WERI-Rb-1 (cell line): ENCODE measurements around the gene PDE6G.

ENCODE experiments used
- DNase-seq: peaks from one replicate; pipeline ENCODE4 v3.0.0-alpha.2; 2020
- H3K27ac ChIP-seq: fragments of 250-450 bp; sonication (Bioruptor Pico); 2 replicates; pipeline ENCODE4 v1.5.1; 2020; ENCODE audit warnings: mild to moderate bottlenecking, moderate library complexity
- H3K27me3 ChIP-seq: fragments of 250-450 bp; sonication (Bioruptor Pico); 2 replicates; pipeline ENCODE4 v1.5.1; 2021; ENCODE audit warnings: mild to moderate bottlenecking, low read depth, moderate library complexity; ENCODE audit not compliant: insufficient read depth, severe bottlenecking
- H3K36me3 ChIP-seq: fragments of 250-450 bp; sonication (Bioruptor Pico); 2 replicates; pipeline ENCODE4 v1.5.1; 2020; ENCODE audit warnings: mild to moderate bottlenecking, moderate library complexity
- H3K4me3 ChIP-seq: 2 replicates; pipeline ENCODE4 v1.5.1; 2011; ENCODE audit warnings: low read depth, mild to moderate bottlenecking, control low read depth, low read length
- H3K9me3 ChIP-seq: fragments of 250-450 bp; sonication (Bioruptor Pico); 2 replicates; pipeline ENCODE4 v1.5.1; 2021; ENCODE audit warnings: mild to moderate bottlenecking, moderate library complexity; ENCODE audit not compliant: severe bottlenecking
- CTCF ChIP-seq: IDR thresholded peaks from 2 replicates; pipeline ENCODE4 v1.5.1; 2011; ENCODE audit warnings: low read depth, mild to moderate bottlenecking, control low read depth, inconsistent platforms, low read length

PDE6G gene

GRCh38 chr17:81662002-81662401 lies 5.7 kb upstream of the PDE6G start:
- H3K27me3 ChIP-seq: no peaks in the 10 kb centered on the region
- H3K4me3 ChIP-seq: no peak overlapping the region
- peaks cover 19% of the 10 kb centered on the region for H3K36me3 ChIP-seq
- peak overlapping the region; percentile 35; the same call in 1 of the 2 replicates for H3K27ac ChIP-seq
- no peaks in the 10 kb centered on the region for H3K9me3 ChIP-seq
- TF ChIP-seq CTCF: no peak
- DNase-seq: no peak

- no peak for DNase-seq
- no peaks in the 10 kb centered on the region for H3K9me3 ChIP-seq
- H3K4me3 ChIP-seq: no peak overlapping the region
- H3K36me3 ChIP-seq: peaks cover 13% of the 10 kb centered on the region
- no peak for TF ChIP-seq CTCF
- H3K27me3 ChIP-seq: no peaks in the 10 kb centered on the region
- no peak overlapping the region for H3K27ac ChIP-seq
These were observed 4.1 kb upstream of the PDE6G start for GRCh38 chr17:81660441-81660840.

GRCh38 chr17:81659038-81659437 lies 2.7 kb upstream of the PDE6G start:
- Histone ChIP-seq H3K4me3 (no peak overlapping the region), H3K36me3 (no peaks in the 10 kb centered on the region; the same call in 1 of the 2 replicates), H3K27me3 (no peaks in the 10 kb centered on the region), H3K27ac (no peak overlapping the region), H3K9me3 (no peaks in the 10 kb centered on the region)
- no peak for DNase-seq
- TF ChIP-seq CTCF: no peak

- H3K27ac ChIP-seq: peak overlapping the region; percentile 84
These were observed 493 bp upstream of the PDE6G start for GRCh38 chr17:81656835-81657234.

GRCh38 chr17:81655378-81656117 lies 794 bp downstream of the PDE6G start:
- peak; percentile 95 for DNase-seq
- peak overlapping the region; percentile 84 for H3K27ac ChIP-seq
- no peaks in the 10 kb centered on the region for H3K9me3 ChIP-seq
- no peaks in the 10 kb centered on the region for H3K36me3 ChIP-seq
- no peak for TF ChIP-seq CTCF
- no peaks in the 10 kb centered on the region for H3K27me3 ChIP-seq
- no peak overlapping the region for H3K4me3 ChIP-seq

More at GRCh38 chr17:81656835-81657234, 493 bp upstream of the PDE6G start:
- Histone ChIP-seq H3K36me3 (no peaks in the 10 kb centered on the region), H3K4me3 (no peak overlapping the region), H3K27me3 (no peaks in the 10 kb centered on the region), H3K9me3 (no peaks in the 10 kb centered on the region)
- no peak for TF ChIP-seq CTCF
- peak; percentile 83 for DNase-seq
